HepG2 (cell line): Measurements from ENCODE around the gene KCNQ2. TPM values are rescaled to one million over a fixed set of nuclear protein-coding genes. Genes with fewer than 3 reads are reported as not detected.

Source experiments
- ATAC-seq: fragments of 200-7000 bp; cut with Tn5 transposase; 3 replicates; pipeline ENCODE4 v1.9.1; 2020; ENCODE audit warnings: mild to moderate bottlenecking, moderate library complexity
- BruUV-seq: library from RNA; stranded (reverse); fragments of 400-500 nt; replicated peaks from 2 replicates; lab custom pipeline; 2021; lab: Mats Ljungman, UMichigan
- CTCF ChIA-PET: fragments of 300-600 bp; formaldehyde crosslinking; extraction: SDS; loops from one replicate; lab custom pipeline; 2021; ENCODE audit warnings: low total read pairs, inconsistent platforms, low intra/inter-chr PET ratio; lab: Yijun Ruan, JAX
- POLR2A ChIA-PET: fragments of 350-600 bp; sonication (Branson Sonifier 250); formaldehyde crosslinking; loops from one replicate; lab custom pipeline; 2020; ENCODE audit warnings: antibody characterized with exemption, inconsistent platforms; lab: Yijun Ruan, JAX
- DNase-seq: peaks from one replicate; pipeline ENCODE4 v3.0.0-alpha.2; 2015; ENCODE audit warnings: low spot score
- FAIRE-seq: peaks from 3 replicates; lab custom pipeline; 2011; peaks lifted over from hg19 to GRCh38; lab: Jason Lieb, UNC
- H2AFZ ChIP-seq: one replicate; pipeline ENCODE4 v1.6.1; 2011; ENCODE audit warnings: low read length, inconsistent platforms
- H3K27ac ChIP-seq: fragments of 300-600 bp; 3 replicates; pipeline ENCODE4 v1.8.0; 2011; ENCODE audit warnings: mixed run types, mild to moderate bottlenecking, mixed read lengths, low read length, inconsistent platforms; ENCODE audit not compliant: insufficient read depth; ENCODE audit errors: extremely low read length
- H3K27me3 ChIP-seq, 2 experiments: fragments of 200-600 bp in 1 of 2; 2 replicates in 1 of 2; 3 replicates in 1 of 2; pipeline versions ENCODE4 v1.6.0 to v1.8.0; 2011; ENCODE audit warnings: low read length in 2 of 2, mild to moderate bottlenecking in 2 of 2, moderate library complexity in 2 of 2, inconsistent platforms in 1 of 2; ENCODE audit not compliant: insufficient read depth in 2 of 2, control insufficient read depth in 1 of 2
- H3K36me3 ChIP-seq, 2 experiments: fragments of 200-600 bp in 1 of 2; replicated peaks in 1 of 2; 2 replicates in 1 of 2; 3 replicates in 1 of 2; pipeline versions ENCODE4 v1.5.1 to v1.8.0; 2011; ENCODE audit warnings: low read length in 2 of 2, inconsistent platforms in 1 of 2; ENCODE audit not compliant: insufficient read depth in 2 of 2, control insufficient read depth in 1 of 2
- H3K4me1 ChIP-seq: 2 replicates; pipeline ENCODE4 v1.5.1; 2012; ENCODE audit warnings: low read length, inconsistent platforms; ENCODE audit not compliant: insufficient read depth
- H3K4me2 ChIP-seq: 2 replicates; pipeline ENCODE4 v1.6.0; 2011; ENCODE audit warnings: low read depth, low read length, inconsistent platforms
- H3K4me3 ChIP-seq, 3 experiments: fragments of 200-600 bp in 1 of 3; sonication (generic), shearing (Covaris generic) in 1 of 3; replicated peaks in 1 of 3; 2 replicates each; pipeline ENCODE4 v1.5.1; 2011 to 2016; ENCODE audit warnings: low read length in 3 of 3, inconsistent platforms in 2 of 3, low read depth in 2 of 3, mild to moderate bottlenecking in 2 of 3, control low read depth in 1 of 3, mixed read lengths in 1 of 3; ENCODE audit not compliant: insufficient read depth in 1 of 3
- H3K79me2 ChIP-seq: one replicate; pipeline ENCODE4 v1.6.1; 2011; ENCODE audit warnings: low read length, inconsistent platforms; ENCODE audit not compliant: insufficient read depth
- H3K9ac ChIP-seq: 2 replicates; pipeline ENCODE4 v1.6.0; 2011; ENCODE audit warnings: mild to moderate bottlenecking, low read depth, low read length, inconsistent platforms; ENCODE audit not compliant: insufficient read depth
- H3K9me3 ChIP-seq: 2 replicates; pipeline ENCODE4 v1.5.1; 2012; ENCODE audit warnings: mild to moderate bottlenecking, low read length
- H4K20me1 ChIP-seq: 2 replicates; pipeline ENCODE4 v1.6.0; 2011; ENCODE audit warnings: inconsistent platforms, mild to moderate bottlenecking, low read length, moderate library complexity; ENCODE audit not compliant: insufficient read depth
- HIVEP1 ChIP-seq: sonication (generic); formaldehyde crosslinking; IDR thresholded peaks from 2 replicates; pipeline ENCODE4 v1.4.0; 2020; ENCODE audit warnings: mild to moderate bottlenecking, missing genetic modification reagents
- HOXA5 ChIP-seq: sonication (generic); formaldehyde crosslinking; IDR thresholded peaks from 2 replicates; pipeline ENCODE4 v1.4.0; 2020; ENCODE audit warnings: missing genetic modification reagents
- PTBP1 ChIP-seq: fragments of 200-400 bp; formaldehyde crosslinking; IDR thresholded peaks from 2 replicates; pipeline ENCODE4 v1.6.1; 2018; ENCODE audit warnings: low read length, low read depth; ENCODE audit not compliant: poor library complexity, severe bottlenecking
- TMF1 ChIP-seq: sonication (generic); formaldehyde crosslinking; IDR thresholded peaks from 2 replicates; pipeline ENCODE4 v1.8.1; 2022; ENCODE audit warnings: low read depth, missing genetic modification reagents
- ZFP82 ChIP-seq: sonication (generic); formaldehyde crosslinking; IDR thresholded peaks from 2 replicates; pipeline ENCODE4 v1.5.1; 2020; ENCODE audit warnings: mild to moderate bottlenecking, missing genetic modification reagents, borderline replicate concordance
- ZNF232 ChIP-seq: sonication (generic); formaldehyde crosslinking; IDR thresholded peaks from 2 replicates; pipeline ENCODE4 v1.4.0; 2020; ENCODE audit warnings: missing genetic modification reagents, borderline replicate concordance
- ZNF24 ChIP-seq: fragments of 450-650 bp; IDR thresholded peaks from 2 replicates; pipeline ENCODE4 v1.6.1; 2017; ENCODE audit warnings: antibody characterized with exemption, mild to moderate bottlenecking
- ZNF441 ChIP-seq: sonication (generic); formaldehyde crosslinking; IDR thresholded peaks from 2 replicates; pipeline ENCODE4 v1.7.0; 2021; ENCODE audit warnings: missing genetic modification reagents, borderline replicate concordance
- ZNF484 ChIP-seq: sonication (generic); formaldehyde crosslinking; IDR thresholded peaks from 2 replicates; pipeline ENCODE4 v1.5.1; 2020; ENCODE audit warnings: mild to moderate bottlenecking, low read depth, missing genetic modification reagents, borderline replicate concordance
- ZNF746 ChIP-seq: sonication (generic); formaldehyde crosslinking; IDR thresholded peaks from 2 replicates; pipeline ENCODE4 v1.8.0; 2022; ENCODE audit warnings: mild to moderate bottlenecking, missing genetic modification reagents
- ZSCAN21 ChIP-seq: sonication (generic); formaldehyde crosslinking; IDR thresholded peaks from 2 replicates; pipeline ENCODE4 v1.8.0; 2022; ENCODE audit warnings: mild to moderate bottlenecking, missing genetic modification reagents, moderate library complexity, borderline replicate concordance
- WGBS: methylation state at CpG from one replicate; pipeline ENCODE4 v1.1.6; 2017; ENCODE audit warnings: low lambda C conversion rate; 5-methylcytosine and 5-hydroxymethylcytosine counted together
- in situ Hi-C: cut with HindIII; loops from 2 replicates; pipeline ENCODE4 v1.10.0; 2017; ENCODE audit warnings: low pct_unique_long_range_greater_than_20kb; ENCODE audit not compliant: extremely low pct_ligation_motif_present
- intact Hi-C: fragments of 100-400 bp; cut with micrococcal nuclease; formaldehyde crosslinking; loops from one replicate; pipeline ENCODE4 v1.10.0; 2022; ENCODE audit not compliant: unreplicated experiment
- polyA plus RNA-seq, 8 experiments: library from polyadenylated mRNA; depleted of rRNA in 3 of 8; stranded (reverse) in 7 of 8; unstranded in 1 of 8; fragments of >200 nt; fragmentation: Illumina TruSeq in 4 of 8; extraction: Trizol in 4 of 8; gene quantifications; 2 replicates each; pipeline versions ENCODE4 v1.2.1 to v1.2.3, GENCODE V29; 2011 to 2016; ENCODE audit warnings: low read depth in 4 of 8, missing spikeins in 1 of 8, mixed read lengths in 1 of 8; ENCODE audit not compliant: insufficient read depth in 1 of 8
- total RNA-seq, 5 experiments: library from RNA; depleted of rRNA; stranded (reverse); fragments of >200 nt; fragmentation: Illumina TruSeq; extraction: Trizol; gene quantifications; 2 replicates each; pipeline ENCODE4 v1.2.3, GENCODE V29; 2016; ENCODE audit warnings: low read depth in 1 of 5
- TF ChIP-seq, protein P1 (sequence below): sonication (generic); formaldehyde crosslinking; IDR thresholded peaks from 2 replicates; pipeline ENCODE4 v1.8.0; 2023; ENCODE audit warnings: mild to moderate bottlenecking, missing genetic modification reagents
- TF ChIP-seq, protein P2 (sequence below): sonication (generic); formaldehyde crosslinking; conservative IDR thresholded peaks from 2 replicates; pipeline ENCODE4 v1.4.0; 2020; ENCODE audit warnings: mild to moderate bottlenecking, missing genetic modification reagents, moderate library complexity
- TF ChIP-seq, protein P3 (sequence below): sonication (generic); formaldehyde crosslinking; IDR thresholded peaks from 2 replicates; pipeline ENCODE4 v1.5.1; 2020; ENCODE audit warnings: missing genetic modification reagents, mild to moderate bottlenecking, borderline replicate concordance
- TF ChIP-seq, protein P4 (sequence below): sonication (generic); formaldehyde crosslinking; IDR thresholded peaks from 2 replicates; pipeline ENCODE4 v1.4.0; 2020; ENCODE audit warnings: low read depth, mild to moderate bottlenecking, missing genetic modification reagents

The KCNQ2 gene
- total and polyA plus RNA-seq, 2 of the 13 experiments (the other 11 are each of a cell fraction or from before 2014, with no cell fraction given): not detected

DNA sequence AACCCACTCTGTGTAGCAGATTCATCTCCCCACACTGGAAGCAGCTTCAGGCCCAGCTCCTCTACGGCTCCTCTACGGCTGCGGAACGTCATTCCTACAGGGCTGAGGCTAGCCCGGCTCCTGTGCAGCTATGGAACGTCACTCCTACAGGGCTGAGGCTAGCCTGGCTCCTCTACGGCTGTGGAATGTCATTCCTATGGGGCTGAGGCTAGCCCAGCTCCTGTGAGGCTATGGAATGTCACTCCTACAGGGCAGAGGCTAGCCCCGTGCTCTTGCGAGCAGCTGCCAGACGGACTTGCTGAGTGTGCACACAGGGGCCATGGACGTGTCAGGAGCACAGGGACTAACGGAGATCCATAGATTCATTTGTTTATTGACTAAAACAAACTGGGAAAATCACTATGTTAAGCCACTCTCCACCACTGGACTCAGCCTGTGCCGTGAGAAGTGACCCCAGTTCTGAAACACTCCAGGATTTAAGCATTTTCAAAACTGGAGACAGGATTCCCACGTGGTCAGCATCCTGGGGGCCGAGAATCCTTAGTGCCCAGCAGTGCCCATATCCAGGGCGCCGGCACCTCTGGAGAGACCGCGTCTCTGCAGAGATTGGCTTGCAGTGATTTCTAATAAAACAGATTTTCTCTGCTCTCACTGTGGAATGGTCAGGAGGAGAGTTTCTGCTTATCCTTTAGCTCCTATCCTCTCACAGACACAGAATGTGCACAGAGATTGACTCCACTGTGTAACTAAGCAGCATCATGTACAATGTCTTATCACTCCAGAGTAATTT, 5.0 kb downstream of the KCNQ2 start:
- intact Hi-C loops: no loop called here

More for the DNA sequence above, 5.0 kb downstream of the KCNQ2 start:
- no peak overlapping the region for H3K9ac ChIP-seq
- H3K79me2 ChIP-seq: no peaks in the 10 kb centered on the region
- TF ChIP-seq ZNF746 (CRISPR knock-in tag) (no peak), ZNF24 (no peak), HOXA5 (CRISPR knock-in tag) (no peak), PTBP1 (no peak), ZFP82 (no peak), ZNF441 (CRISPR knock-in tag) (no peak), ZNF232 (CRISPR knock-in tag) (no peak), TMF1 (no peak), ZSCAN21 (CRISPR knock-in tag) (no peak), HIVEP1 (CRISPR knock-in tag) (no peak), ZNF484 (CRISPR knock-in tag) (no peak)
- TF ChIP-seq, protein P1, sequence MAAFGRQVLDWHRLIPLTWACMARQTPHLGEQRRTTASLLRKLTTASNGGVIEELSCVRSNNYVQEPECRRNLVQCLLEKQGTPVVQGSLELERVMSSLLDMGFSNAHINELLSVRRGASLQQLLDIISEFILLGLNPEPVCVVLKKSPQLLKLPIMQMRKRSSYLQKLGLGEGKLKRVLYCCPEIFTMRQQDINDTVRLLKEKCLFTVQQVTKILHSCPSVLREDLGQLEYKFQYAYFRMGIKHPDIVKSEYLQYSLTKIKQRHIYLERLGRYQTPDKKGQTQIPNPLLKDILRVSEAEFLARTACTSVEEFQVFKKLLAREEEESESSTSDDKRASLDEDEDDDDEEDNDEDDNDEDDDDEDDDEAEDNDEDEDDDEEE (CRISPR knock-in tag): no peak
- TF ChIP-seq, protein P2, sequence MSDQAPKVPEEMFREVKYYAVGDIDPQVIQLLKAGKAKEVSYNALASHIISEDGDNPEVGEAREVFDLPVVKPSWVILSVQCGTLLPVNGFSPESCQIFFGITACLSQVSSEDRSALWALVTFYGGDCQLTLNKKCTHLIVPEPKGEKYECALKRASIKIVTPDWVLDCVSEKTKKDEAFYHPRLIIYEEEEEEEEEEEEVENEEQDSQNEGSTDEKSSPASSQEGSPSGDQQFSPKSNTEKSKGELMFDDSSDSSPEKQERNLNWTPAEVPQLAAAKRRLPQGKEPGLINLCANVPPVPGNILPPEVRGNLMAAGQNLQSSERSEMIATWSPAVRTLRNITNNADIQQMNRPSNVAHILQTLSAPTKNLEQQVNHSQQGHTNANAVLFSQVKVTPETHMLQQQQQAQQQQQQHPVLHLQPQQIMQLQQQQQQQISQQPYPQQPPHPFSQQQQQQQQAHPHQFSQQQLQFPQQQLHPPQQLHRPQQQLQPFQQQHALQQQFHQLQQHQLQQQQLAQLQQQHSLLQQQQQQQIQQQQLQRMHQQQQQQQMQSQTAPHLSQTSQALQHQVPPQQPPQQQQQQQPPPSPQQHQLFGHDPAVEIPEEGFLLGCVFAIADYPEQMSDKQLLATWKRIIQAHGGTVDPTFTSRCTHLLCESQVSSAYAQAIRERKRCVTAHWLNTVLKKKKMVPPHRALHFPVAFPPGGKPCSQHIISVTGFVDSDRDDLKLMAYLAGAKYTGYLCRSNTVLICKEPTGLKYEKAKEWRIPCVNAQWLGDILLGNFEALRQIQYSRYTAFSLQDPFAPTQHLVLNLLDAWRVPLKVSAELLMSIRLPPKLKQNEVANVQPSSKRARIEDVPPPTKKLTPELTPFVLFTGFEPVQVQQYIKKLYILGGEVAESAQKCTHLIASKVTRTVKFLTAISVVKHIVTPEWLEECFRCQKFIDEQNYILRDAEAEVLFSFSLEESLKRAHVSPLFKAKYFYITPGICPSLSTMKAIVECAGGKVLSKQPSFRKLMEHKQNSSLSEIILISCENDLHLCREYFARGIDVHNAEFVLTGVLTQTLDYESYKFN (CRISPR knock-in tag): no peak
- TF ChIP-seq, protein P3, sequence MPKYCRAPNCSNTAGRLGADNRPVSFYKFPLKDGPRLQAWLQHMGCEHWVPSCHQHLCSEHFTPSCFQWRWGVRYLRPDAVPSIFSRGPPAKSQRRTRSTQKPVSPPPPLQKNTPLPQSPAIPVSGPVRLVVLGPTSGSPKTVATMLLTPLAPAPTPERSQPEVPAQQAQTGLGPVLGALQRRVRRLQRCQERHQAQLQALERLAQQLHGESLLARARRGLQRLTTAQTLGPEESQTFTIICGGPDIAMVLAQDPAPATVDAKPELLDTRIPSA (CRISPR knock-in tag): no peak
- TF ChIP-seq, protein P4, sequence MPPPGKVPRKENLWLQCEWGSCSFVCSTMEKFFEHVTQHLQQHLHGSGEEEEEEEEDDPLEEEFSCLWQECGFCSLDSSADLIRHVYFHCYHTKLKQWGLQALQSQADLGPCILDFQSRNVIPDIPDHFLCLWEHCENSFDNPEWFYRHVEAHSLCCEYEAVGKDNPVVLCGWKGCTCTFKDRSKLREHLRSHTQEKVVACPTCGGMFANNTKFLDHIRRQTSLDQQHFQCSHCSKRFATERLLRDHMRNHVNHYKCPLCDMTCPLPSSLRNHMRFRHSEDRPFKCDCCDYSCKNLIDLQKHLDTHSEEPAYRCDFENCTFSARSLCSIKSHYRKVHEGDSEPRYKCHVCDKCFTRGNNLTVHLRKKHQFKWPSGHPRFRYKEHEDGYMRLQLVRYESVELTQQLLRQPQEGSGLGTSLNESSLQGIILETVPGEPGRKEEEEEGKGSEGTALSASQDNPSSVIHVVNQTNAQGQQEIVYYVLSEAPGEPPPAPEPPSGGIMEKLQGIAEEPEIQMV: no peak
- H3K27me3 ChIP-seq: peaks cover 57 to 95% of the 10 kb centered on the region in 2 experiments
- ChIA-PET CTCF (no interaction called here), POLR2A (no interaction called here)
- no peaks in the 10 kb centered on the region for H3K9me3 ChIP-seq
- no peak overlapping the region for H3K4me3 ChIP-seq
- H4K20me1 ChIP-seq: peaks cover 23% of the 10 kb centered on the region; the same call in 1 of the 2 replicates
- H3K4me2 ChIP-seq: no peak overlapping the region
- FAIRE-seq (no peak), ATAC-seq (no peak), DNase-seq (no peak)
- no TSS peak for BruUV-seq
- no peaks in the 10 kb centered on the region for H3K4me1 ChIP-seq
- no peak overlapping the region for H3K27ac ChIP-seq
- H3K36me3 ChIP-seq: no peaks in the 10 kb centered on the region
- H2AFZ ChIP-seq: no peak overlapping the region
- WGBS: 12% methylated on average over 19 of the region's 19 CpGs
- in situ Hi-C loops: no loop called here
